A673 (cell line): Measurements from ENCODE around the gene DCUN1D5. TPM values are rescaled to one million over a fixed set of nuclear protein-coding genes. Genes with fewer than 3 reads are reported as not detected.

ENCODE experiments used
- BruUV-seq: library from RNA; stranded (reverse); fragments of 400-500 nt; replicated peaks from 2 replicates; lab custom pipeline; 2021; lab: Mats Ljungman, UMichigan
- CTCF ChIA-PET: fragments of 300-600 bp; sonication (Branson Sonifier 250); formaldehyde crosslinking; loops from one replicate; lab custom pipeline; 2022; ENCODE audit warnings: antibody characterized with exemption; lab: Charles Lee
- POLR2A ChIA-PET: fragments of 300-600 bp; sonication (Branson Sonifier 250); formaldehyde crosslinking; loops from one replicate; lab custom pipeline; 2022; ENCODE audit warnings: antibody characterized with exemption; ENCODE audit not compliant: low non-redundant PET; lab: Charles Lee
- DNase-seq: peaks from one replicate; pipeline ENCODE4 v3.0.0-alpha.2; 2015; ENCODE audit warnings: low spot score
- H3K27ac ChIP-seq: fragments of 200-600 bp; sonication (generic); 2 replicates; pipeline ENCODE4 v1.5.1; 2016; ENCODE audit warnings: mixed run types, low read depth, mild to moderate bottlenecking, mixed read lengths, antibody characterized with exemption, low read length; ENCODE audit not compliant: poor library complexity, severe bottlenecking
- H3K27me3 ChIP-seq: fragments of 200-600 bp; sonication (generic); replicated peaks from 2 replicates; pipeline ENCODE4 v1.6.1; 2017; ENCODE audit warnings: mixed run types, low read depth, mild to moderate bottlenecking, mixed read lengths, antibody characterized with exemption, low read length; ENCODE audit not compliant: insufficient read depth, poor library complexity
- H3K36me3 ChIP-seq: fragments of 200-600 bp; sonication (generic); 2 replicates; pipeline ENCODE4 v1.6.1; 2016; ENCODE audit warnings: mixed run types, mild to moderate bottlenecking, mixed read lengths, antibody characterized with exemption, low read length; ENCODE audit not compliant: insufficient read depth, poor library complexity, severe bottlenecking
- H3K4me1 ChIP-seq: fragments of 200-600 bp; sonication (generic); 2 replicates; pipeline ENCODE4 v1.6.1; 2017; ENCODE audit warnings: mixed run types, mild to moderate bottlenecking, mixed read lengths, antibody characterized with exemption, low read length; ENCODE audit not compliant: insufficient read depth, poor library complexity, severe bottlenecking
- H3K4me3 ChIP-seq: fragments of 200-600 bp; sonication (generic); 2 replicates; pipeline ENCODE4 v1.5.1; 2016; ENCODE audit warnings: low read depth, mixed run types, mild to moderate bottlenecking, mixed read lengths, low read length; ENCODE audit not compliant: poor library complexity, severe bottlenecking
- H3K9me3 ChIP-seq: fragments of 200-600 bp; sonication (generic); 2 replicates; pipeline ENCODE4 v1.6.1; 2016; ENCODE audit warnings: mixed run types, low read depth, mild to moderate bottlenecking, mixed read lengths, antibody characterized with exemption, low read length; ENCODE audit not compliant: poor library complexity, severe bottlenecking
- EZH2 ChIP-seq: fragments of 200-600 bp; sonication (generic); IDR thresholded peaks from 2 replicates; pipeline ENCODE4 v1.6.1; 2017; ENCODE audit warnings: borderline replicate concordance, low read depth, mild to moderate bottlenecking, mixed read lengths, antibody characterized with exemption, low read length; ENCODE audit not compliant: poor library complexity, severe bottlenecking
- intact Hi-C: fragments of 100-400 bp; cut with micrococcal nuclease; formaldehyde crosslinking; loops from one replicate; pipeline ENCODE4 v1.10.0; 2022; ENCODE audit not compliant: unreplicated experiment
- total RNA-seq: library from RNA; stranded (reverse); gene quantifications from 2 replicates; pipeline ENCODE4 v1.2.3, GENCODE V29; 2021
- TF ChIP-seq, protein P1 (sequence below): fragments of 300-800, 200-600 bp; sonication (generic); conservative IDR thresholded peaks from 2 replicates; pipeline ENCODE4 v1.5.1; 2017; ENCODE audit warnings: low read depth, mild to moderate bottlenecking, antibody characterized with exemption, low read length, moderate library complexity, mixed read lengths

Gene DCUN1D5
- total RNA-seq, 1 experiment from 2014 or later: 102 TPM

DNA sequence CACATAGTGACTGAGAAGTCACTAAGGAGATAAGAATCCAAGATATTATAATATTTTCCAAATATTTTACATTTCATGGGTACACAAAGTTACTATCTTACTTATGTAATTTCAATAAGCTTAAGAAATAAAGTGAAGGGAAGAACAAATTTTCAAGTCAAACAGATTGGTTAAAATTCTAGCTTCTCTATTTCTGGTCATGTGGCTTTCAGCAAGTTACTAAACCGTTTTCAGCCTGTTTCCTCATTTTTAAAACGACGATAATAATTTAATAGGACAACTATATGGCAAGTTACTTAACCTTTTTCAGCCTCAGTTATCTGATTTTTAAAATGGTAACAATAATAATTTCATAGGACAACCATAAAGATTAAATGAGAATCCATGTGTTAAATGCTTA lies 15.6 kb downstream of the DCUN1D5 start:
- Histone ChIP-seq H3K4me1 (peaks cover 2% of the 10 kb centered on the region), H3K27me3 (no peaks in the 10 kb centered on the region), H3K36me3 (peaks cover 55% of the 10 kb centered on the region), H3K4me3 (no peak overlapping the region), H3K9me3 (no peaks in the 10 kb centered on the region), H3K27ac (no peak overlapping the region)
- no peak for DNase-seq
- POLR2A ChIA-PET: no interaction called here
- TF ChIP-seq, protein P1, sequence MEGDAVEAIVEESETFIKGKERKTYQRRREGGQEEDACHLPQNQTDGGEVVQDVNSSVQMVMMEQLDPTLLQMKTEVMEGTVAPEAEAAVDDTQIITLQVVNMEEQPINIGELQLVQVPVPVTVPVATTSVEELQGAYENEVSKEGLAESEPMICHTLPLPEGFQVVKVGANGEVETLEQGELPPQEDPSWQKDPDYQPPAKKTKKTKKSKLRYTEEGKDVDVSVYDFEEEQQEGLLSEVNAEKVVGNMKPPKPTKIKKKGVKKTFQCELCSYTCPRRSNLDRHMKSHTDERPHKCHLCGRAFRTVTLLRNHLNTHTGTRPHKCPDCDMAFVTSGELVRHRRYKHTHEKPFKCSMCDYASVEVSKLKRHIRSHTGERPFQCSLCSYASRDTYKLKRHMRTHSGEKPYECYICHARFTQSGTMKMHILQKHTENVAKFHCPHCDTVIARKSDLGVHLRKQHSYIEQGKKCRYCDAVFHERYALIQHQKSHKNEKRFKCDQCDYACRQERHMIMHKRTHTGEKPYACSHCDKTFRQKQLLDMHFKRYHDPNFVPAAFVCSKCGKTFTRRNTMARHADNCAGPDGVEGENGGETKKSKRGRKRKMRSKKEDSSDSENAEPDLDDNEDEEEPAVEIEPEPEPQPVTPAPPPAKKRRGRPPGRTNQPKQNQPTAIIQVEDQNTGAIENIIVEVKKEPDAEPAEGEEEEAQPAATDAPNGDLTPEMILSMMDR: no peak
- TF ChIP-seq EZH2: no peak
- BruUV-seq: no TSS peak
- intact Hi-C loops: no loop called here
- CTCF ChIA-PET: no interaction called here

DNA sequence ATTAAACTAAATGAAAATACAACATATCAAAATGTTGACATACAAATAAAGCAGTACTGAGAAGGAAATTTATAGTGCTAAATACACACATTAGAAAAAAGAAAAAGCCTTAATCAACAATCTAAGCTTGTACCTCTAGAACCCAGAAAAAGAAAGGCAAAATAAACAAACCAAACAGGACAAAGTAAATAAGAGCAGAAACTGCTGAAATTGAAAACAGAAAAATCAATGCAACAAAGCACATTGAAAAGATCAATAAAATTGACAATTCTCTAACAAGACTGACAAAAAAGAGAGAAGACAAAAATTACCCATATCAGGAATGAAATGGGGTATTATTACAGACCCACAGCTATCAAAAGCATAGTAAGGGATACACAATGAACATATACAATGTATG lies 21.0 kb downstream of the DCUN1D5 start:
- ChIA-PET CTCF (no interaction called here), POLR2A (no interaction called here)
- no TSS peak for BruUV-seq
- Histone ChIP-seq H3K27me3 (no peaks in the 10 kb centered on the region), H3K9me3 (no peaks in the 10 kb centered on the region), H3K27ac (no peak overlapping the region), H3K4me1 (peaks cover 19% of the 10 kb centered on the region), H3K4me3 (no peak overlapping the region), H3K36me3 (peaks cover 23% of the 10 kb centered on the region)
- intact Hi-C loops: no loop called here
- no peak for DNase-seq
- TF ChIP-seq, protein P1: no peak
- TF ChIP-seq EZH2: no peak

DNA sequence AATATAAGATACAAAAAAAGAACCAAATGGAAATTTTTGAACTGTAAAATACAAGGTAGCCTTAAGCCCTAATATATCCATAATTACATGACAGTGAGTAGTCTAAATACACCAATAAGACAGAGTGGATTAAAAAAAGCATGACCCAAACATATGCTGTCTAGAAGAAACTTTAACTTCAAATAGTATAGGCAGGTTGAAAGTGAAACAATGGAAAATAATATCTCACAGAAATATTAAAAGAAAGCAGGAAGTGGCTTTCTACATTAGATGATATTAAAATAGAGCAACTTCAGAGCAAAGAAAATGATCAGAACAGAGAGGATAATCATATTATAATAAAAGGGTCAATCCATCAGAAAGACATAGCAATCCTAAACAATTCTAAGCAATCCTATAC lies 21.8 kb downstream of the DCUN1D5 start:
- no peak for TF ChIP-seq EZH2
- TF ChIP-seq, protein P1: no peak
- intact Hi-C loops: no loop called here
- Histone ChIP-seq H3K36me3 (peaks cover 27% of the 10 kb centered on the region), H3K27me3 (no peaks in the 10 kb centered on the region), H3K4me1 (peaks cover 19% of the 10 kb centered on the region), H3K9me3 (no peaks in the 10 kb centered on the region), H3K27ac (no peak overlapping the region), H3K4me3 (no peak overlapping the region)
- BruUV-seq: no TSS peak
- POLR2A ChIA-PET: no interaction called here
- CTCF ChIA-PET: no interaction called here
- no peak for DNase-seq
